Measurements from ENCODE around the gene CHRNA10. TPM values are rescaled to one million over a fixed set of nuclear protein-coding genes. Genes with fewer than 3 reads are reported as not detected.

Gene CHRNA10
- polyA plus RNA-seq, 3 donors: 0.73 TPM; not detected in 2

- H3K4me2 ChIP-seq (replicated peaks; ENCODE audit: extremely low read depth, low read length, poor library complexity, severe bottlenecking): no peak overlapping the region
- no peaks in the 10 kb centered on the region for H3K4me1 Mint-ChIP-seq
- no peaks in the 10 kb centered on the region for H3K9me3 ChIP-seq (replicated peaks in 1 of 2; ENCODE audit: control insufficient read depth in 1 of 2, insufficient read depth in 1 of 2, low read length in 2 of 2)
- no peak overlapping the region for H3K9ac ChIP-seq (ENCODE audit: insufficient read depth, low read length, poor library complexity, severe bottlenecking)
- intact Hi-C loops (cut with micrococcal nuclease): no loop called here
- no peak overlapping the region for H3K27ac ChIP-seq (ENCODE audit: low read depth in 1 of 2, low read length in 2 of 2)
- no peaks in the 10 kb centered on the region for H3K27me3 Mint-ChIP-seq (ENCODE audit: low read depth in 3 of 3)
- peaks cover 92 to 100% of the 10 kb centered on the region in 2 donors for H3K36me3 ChIP-seq (replicated peaks in 1 of 2; ENCODE audit: control insufficient read depth in 1 of 2, insufficient read depth in 2 of 2, low read length in 2 of 2)
- no peak overlapping the region for H2AFZ ChIP-seq (ENCODE audit: insufficient read depth, low read depth, low read length, poor library complexity, severe bottlenecking)
- no peaks in the 10 kb centered on the region for H3K9me3 Mint-ChIP-seq
- no peaks in the 10 kb centered on the region for H3K4me1 ChIP-seq (ENCODE audit: control insufficient read depth in 1 of 2, insufficient read depth in 2 of 2, low read length in 2 of 2)
- no peaks in the 10 kb centered on the region for H4K20me1 ChIP-seq (ENCODE audit: insufficient read depth, low read length)
- WGBS (ENCODE audit: insufficient coverage): 97% methylated on average over 5 of the region's 9 CpGs
- H3K4me3 Mint-ChIP-seq: no peak overlapping the region
- no peaks in the 10 kb centered on the region for H3K27me3 ChIP-seq (ENCODE audit: control insufficient read depth in 2 of 2, insufficient read depth in 2 of 2, low read length in 2 of 2)
- H3K79me2 ChIP-seq (ENCODE audit: insufficient read depth, low read length): no peaks in the 10 kb centered on the region
- no peak for TF ChIP-seq CTCF (IDR thresholded peaks at IDR 0.05)
- H3K36me3 Mint-ChIP-seq: peaks cover 91 to 96% of the 10 kb centered on the region in 2 donors
- no peak for DNase-seq
- H3K27ac Mint-ChIP-seq: peak overlapping the region in 1 of 7 donors; percentile 72
- no peak overlapping the region for H3K4me3 ChIP-seq (replicated peaks in 1 of 3; ENCODE audit: low read depth in 2 of 3, low read length in 3 of 3)
Observed at GRCh38 chr11:3683039-3683438, 11.9 kb upstream of the CHRNA10 start.

- Histone ChIP-seq H3K9me3 (replicated peaks in 1 of 2; ENCODE audit: control insufficient read depth in 1 of 2, insufficient read depth in 1 of 2, low read length in 2 of 2) (no peaks in the 10 kb centered on the region), H3K27ac (ENCODE audit: low read depth in 1 of 2, low read length in 2 of 2) (no peak overlapping the region), H3K4me3 (replicated peaks in 1 of 3; ENCODE audit: low read depth in 2 of 3, low read length in 3 of 3) (no peak overlapping the region), H2AFZ (ENCODE audit: insufficient read depth, low read depth, low read length, poor library complexity, severe bottlenecking) (no peak overlapping the region), H3K4me1 (ENCODE audit: control insufficient read depth in 1 of 2, insufficient read depth in 2 of 2, low read length in 2 of 2) (no peaks in the 10 kb centered on the region), H3K9ac (ENCODE audit: insufficient read depth, low read length, poor library complexity, severe bottlenecking) (no peak overlapping the region), H3K27me3 (ENCODE audit: control insufficient read depth in 2 of 2, insufficient read depth in 2 of 2, low read length in 2 of 2) (no peaks in the 10 kb centered on the region), H4K20me1 (ENCODE audit: insufficient read depth, low read length) (no peaks in the 10 kb centered on the region), H3K79me2 (ENCODE audit: insufficient read depth, low read length) (no peaks in the 10 kb centered on the region), H3K4me2 (replicated peaks; ENCODE audit: extremely low read depth, low read length, poor library complexity, severe bottlenecking) (no peak overlapping the region), H3K36me3 (replicated peaks in 1 of 2; ENCODE audit: control insufficient read depth in 1 of 2, insufficient read depth in 2 of 2, low read length in 2 of 2) (peaks cover 92 to 100% of the 10 kb centered on the region in 2 donors)
- no peaks in the 10 kb centered on the region for H3K4me1 Mint-ChIP-seq
- H3K36me3 Mint-ChIP-seq: peaks cover 89 to 95% of the 10 kb centered on the region in 2 donors
- no peaks in the 10 kb centered on the region for H3K9me3 Mint-ChIP-seq
- no peak overlapping the region for H3K27ac Mint-ChIP-seq
- intact Hi-C loops (cut with micrococcal nuclease): no loop called here
- H3K27me3 Mint-ChIP-seq (ENCODE audit: low read depth in 3 of 3): no peaks in the 10 kb centered on the region
- WGBS (ENCODE audit: insufficient coverage): no CpG with 5 or more reads among the region's 3 CpGs
- TF ChIP-seq CTCF (IDR thresholded peaks at IDR 0.05): no peak
- DNase-seq: no peak
- no peak overlapping the region for H3K4me3 Mint-ChIP-seq
Observed at GRCh38 chr11:3679077-3679476, 7.9 kb upstream of the CHRNA10 start.
